H1 (cell line): Measurements from ENCODE around the gene NAIF1. TPM values are rescaled to one million over a fixed set of nuclear protein-coding genes. Genes with fewer than 3 reads are reported as not detected.

Source experiments
- CTCF ChIA-PET: fragments of 300-600 bp; sonication (Branson Sonifier 250); formaldehyde crosslinking; loops from one replicate; lab custom pipeline; 2021; ENCODE audit not compliant: partially characterized antibody; lab: Charles Lee
- POLR2A ChIA-PET: fragments of 300-600 bp; sonication (Branson Sonifier 250); formaldehyde crosslinking; loops from one replicate; lab custom pipeline; 2021; ENCODE audit warnings: inconsistent platforms; ENCODE audit not compliant: partially characterized antibody; lab: Charles Lee
- DNase-seq, 2 experiments: peaks; one replicate each; pipeline versions ENCODE4 v3.0.0 to v3.0.0-alpha.2; 2010 to 2022; ENCODE audit warnings: low spot score in 2 of 2, low read depth in 1 of 2, mixed read lengths in 1 of 2
- FAIRE-seq: peaks from 2 replicates; lab custom pipeline; 2011; peaks lifted over from hg19 to GRCh38; lab: Jason Lieb, UNC
- H2AFZ ChIP-seq: 2 replicates; pipeline ENCODE4 v1.8.1; 2012; ENCODE audit warnings: low read length, inconsistent platforms
- H2AK5ac ChIP-seq: 2 replicates; pipeline ENCODE4 v1.6.1; 2013; ENCODE audit warnings: low read depth, low read length
- H2BK120ac ChIP-seq: replicated peaks from 2 replicates; pipeline ENCODE3; 2013; ENCODE audit warnings: low read depth, low read length, inconsistent platforms
- H2BK12ac ChIP-seq: 2 replicates; pipeline ENCODE4 v1.6.1; 2013; ENCODE audit warnings: low read depth, low read length
- H2BK15ac ChIP-seq: 2 replicates; pipeline ENCODE4 v1.6.1; 2013; ENCODE audit warnings: low read length
- H2BK20ac ChIP-seq: 2 replicates; pipeline ENCODE4 v1.6.1; 2013; ENCODE audit warnings: low read length
- H2BK5ac ChIP-seq: 2 replicates; pipeline ENCODE4 v1.6.1; 2013; ENCODE audit warnings: low read depth, low read length
- H3K14ac ChIP-seq: 2 replicates; pipeline ENCODE4 v1.6.1; 2013; ENCODE audit warnings: inconsistent platforms; ENCODE audit not compliant: insufficient read length
- H3K18ac ChIP-seq: 2 replicates; pipeline ENCODE4 v1.6.1; 2013; ENCODE audit warnings: low read length; ENCODE audit errors: extremely low read depth
- H3K23ac ChIP-seq: 2 replicates; pipeline ENCODE4 v1.6.1; 2013; ENCODE audit warnings: inconsistent platforms; ENCODE audit not compliant: insufficient read length
- H3K23me2 ChIP-seq: 2 replicates; pipeline ENCODE4 v1.6.1; 2013; ENCODE audit warnings: low read depth, low read length
- H3K27ac ChIP-seq: 2 replicates; pipeline ENCODE4 v1.6.1; 2011; ENCODE audit warnings: low read depth, low read length, inconsistent platforms
- H3K27me3 ChIP-seq, 4 experiments: replicated peaks in 1 of 4; 1 replicate in 1 of 4; 2 replicates in 3 of 4; pipeline versions ENCODE4 v1.6.1 to v1.8.1; 2011 to 2013; ENCODE audit warnings: low read length in 3 of 4, mild to moderate bottlenecking in 3 of 4, inconsistent platforms in 2 of 4, mixed read lengths in 2 of 4, moderate library complexity in 1 of 4; ENCODE audit not compliant: control insufficient read depth in 3 of 4, insufficient read depth in 3 of 4; ENCODE audit errors: extremely low read depth in 1 of 4
- H3K36me3 ChIP-seq, 4 experiments: 2 replicates each; pipeline versions ENCODE4 v1.6.1 to v1.8.1; 2011 to 2013; ENCODE audit warnings: mild to moderate bottlenecking in 4 of 4, low read length in 3 of 4, moderate library complexity in 2 of 4, control low read depth in 1 of 4, inconsistent platforms in 1 of 4; ENCODE audit not compliant: insufficient read depth in 4 of 4, control insufficient read depth in 2 of 4
- H3K4ac ChIP-seq: replicated peaks from 2 replicates; pipeline ENCODE3; 2013; ENCODE audit warnings: low read length, low read depth, mixed read lengths, inconsistent platforms; ENCODE audit not compliant: insufficient read length
- H3K4me1 ChIP-seq, 4 experiments: replicated peaks in 1 of 4; 1 replicate in 1 of 4; 2 replicates in 3 of 4; pipeline versions ENCODE4 v1.6.1 to v1.8.1; 2011 to 2013; ENCODE audit warnings: low read length in 3 of 4, inconsistent platforms in 2 of 4, mixed read lengths in 1 of 4; ENCODE audit not compliant: insufficient read depth in 4 of 4, control insufficient read depth in 3 of 4
- H3K4me2 ChIP-seq, 2 experiments: 2 replicates each; pipeline versions ENCODE4 v1.6.1 to v1.8.1; 2011 to 2013; ENCODE audit warnings: low read depth in 2 of 2, low read length in 2 of 2, control low read depth in 1 of 2, inconsistent platforms in 1 of 2, mild to moderate bottlenecking in 1 of 2; ENCODE audit not compliant: insufficient read depth in 1 of 2
- H3K4me3 ChIP-seq, 4 experiments: fragments of 200-600, 300-600 bp in 1 of 4; sonication (generic), shearing (Covaris generic), sonication (Bioruptor Twin) in 1 of 4; 2 replicates each; pipeline versions ENCODE4 v1.5.1 to v1.8.1; 2011 to 2016; ENCODE audit warnings: low read length in 4 of 4, low read depth in 3 of 4, control low read depth in 2 of 4, inconsistent platforms in 2 of 4, mild to moderate bottlenecking in 2 of 4, mixed read lengths in 1 of 4, moderate library complexity in 1 of 4; ENCODE audit not compliant: insufficient read depth in 2 of 4; ENCODE audit errors: extremely low read depth in 1 of 4
- H3K56ac ChIP-seq: replicated peaks from 2 replicates; pipeline ENCODE3; 2013; ENCODE audit warnings: low read depth, mild to moderate bottlenecking, mixed read lengths, low read length, inconsistent platforms; ENCODE audit not compliant: insufficient read length
- H3K79me1 ChIP-seq: 2 replicates; pipeline ENCODE4 v1.6.1; 2013; ENCODE audit warnings: low read depth, low read length, control low read depth
- H3K79me2 ChIP-seq, 2 experiments: 2 replicates each; pipeline versions ENCODE4 v1.6.1 to v1.8.1; 2012 to 2013; ENCODE audit warnings: low read length in 2 of 2, mild to moderate bottlenecking in 2 of 2, inconsistent platforms in 1 of 2; ENCODE audit not compliant: insufficient read depth in 2 of 2, control insufficient read depth in 1 of 2
- H3K9ac ChIP-seq, 4 experiments: replicated peaks in 1 of 4; 1 replicate in 1 of 4; 2 replicates in 3 of 4; pipeline versions ENCODE4 v1.6.1 to v1.8.1; 2011 to 2013; ENCODE audit warnings: low read depth in 3 of 4, low read length in 3 of 4, control low read depth in 2 of 4, mild to moderate bottlenecking in 2 of 4, moderate library complexity in 2 of 4, inconsistent platforms in 1 of 4; ENCODE audit errors: extremely low read depth in 1 of 4
- H3K9me3 ChIP-seq, 2 experiments: 2 replicates each; pipeline versions ENCODE4 v1.6.1 to v1.8.1; 2012 to 2013; ENCODE audit warnings: mild to moderate bottlenecking in 2 of 2, moderate library complexity in 2 of 2, control low read depth in 1 of 2, inconsistent platforms in 1 of 2, low read depth in 1 of 2, low read length in 1 of 2, mixed read lengths in 1 of 2; ENCODE audit not compliant: insufficient read depth in 2 of 2
- H4K20me1 ChIP-seq, 2 experiments: replicated peaks in 1 of 2; 2 replicates each; pipeline versions ENCODE3 to v1.8.1; 2011 to 2013; ENCODE audit warnings: inconsistent platforms in 2 of 2, low read length in 2 of 2, mild to moderate bottlenecking in 1 of 2; ENCODE audit not compliant: insufficient read depth in 2 of 2, control insufficient read depth in 1 of 2
- H4K5ac ChIP-seq: 2 replicates; pipeline ENCODE4 v1.6.1; 2013; ENCODE audit warnings: low read length, low read depth, mixed read lengths, inconsistent platforms; ENCODE audit not compliant: insufficient read length
- H4K8ac ChIP-seq: 2 replicates; pipeline ENCODE4 v1.8.0; 2013; ENCODE audit warnings: mild to moderate bottlenecking, moderate library complexity, low read length, inconsistent platforms; ENCODE audit not compliant: insufficient read depth; ENCODE audit errors: extremely low read depth
- H4K91ac ChIP-seq: replicated peaks from 2 replicates; pipeline ENCODE3; 2013; ENCODE audit warnings: low read length, mixed read lengths, inconsistent platforms; ENCODE audit not compliant: insufficient read length
- CBX5 ChIP-seq: fragments of 300-800, 300-1000 bp; sonication (generic); IDR thresholded peaks from 2 replicates; pipeline ENCODE4 v1.7.1; 2016; ENCODE audit warnings: antibody characterized with exemption, low read length, low read depth
- EGR1 ChIP-seq: IDR thresholded peaks from 2 replicates; pipeline ENCODE4 v1.6.1; 2011; ENCODE audit warnings: low read depth, low read length, borderline replicate concordance
- FOSL1 ChIP-seq: IDR thresholded peaks from 2 replicates; pipeline ENCODE4 v1.6.1; 2011; ENCODE audit warnings: mild to moderate bottlenecking, low read depth, low read length, moderate library complexity; ENCODE audit not compliant: insufficient read depth
- JUN ChIP-seq: IDR thresholded peaks from 2 replicates; pipeline ENCODE4 v1.6.1; 2011; ENCODE audit warnings: low read depth, mild to moderate bottlenecking, improper control_type of control experiment, low read length
- SIRT6 ChIP-seq: IDR thresholded peaks from one replicate; pipeline ENCODE4 v1.7.1; 2012; ENCODE audit warnings: low read length, inconsistent platforms
- SRF ChIP-seq: IDR thresholded peaks from 2 replicates; pipeline ENCODE4 v1.6.1; 2011; ENCODE audit warnings: mild to moderate bottlenecking, low read depth, low read length, moderate library complexity
- WGBS, 2 experiments: shearing (Covaris generic) in 1 of 2; methylation state at CpG; one replicate each; pipeline versions ENCODE4 v1.1.6 to v1.1.7; 2013 to 2015; ENCODE audit warnings: low lambda C conversion rate in 2 of 2, mixed read lengths in 2 of 2, inconsistent platforms in 1 of 2, low coverage in 1 of 2, missing lambda C conversion rate in 1 of 2; ENCODE audit not compliant: insufficient replicate concordance in 2 of 2, insufficient coverage in 1 of 2, insufficient read length in 1 of 2; ENCODE audit errors: extremely low coverage in 1 of 2, missing lambda C conversion rate in 1 of 2; 5-methylcytosine and 5-hydroxymethylcytosine counted together
- polyA plus RNA-seq, 7 experiments: library from polyadenylated mRNA; depleted of rRNA in 3 of 7; stranded (reverse) in 5 of 7; unstranded in 2 of 7; fragments of >200 nt in 5 of 7; fragments of 200-250 nt in 2 of 7; gene quantifications; 1 replicate in 5 of 7; 2 replicates in 1 of 7; 4 replicates in 1 of 7; pipeline versions ENCODE4 v1.2.1 to v1.2.3, GENCODE V29; 2011 to 2013; ENCODE audit warnings: missing spikeins in 2 of 7, mixed read lengths in 2 of 7
- total RNA-seq: library from RNA; stranded (reverse); fragmentation: NEBNext Ultra II Directional; extraction: Animal tissue kit (Norgen Biotek cat#: 25700); gene quantifications from 2 replicates; pipeline ENCODE4 v1.2.1, GENCODE V29; 2021

NAIF1 gene
- total and polyA plus RNA-seq, 2 of the 8 experiments (the other 6 are each of a cell fraction or from before 2014, with no cell fraction given) = 8.7 to 9.0 TPM

DNA sequence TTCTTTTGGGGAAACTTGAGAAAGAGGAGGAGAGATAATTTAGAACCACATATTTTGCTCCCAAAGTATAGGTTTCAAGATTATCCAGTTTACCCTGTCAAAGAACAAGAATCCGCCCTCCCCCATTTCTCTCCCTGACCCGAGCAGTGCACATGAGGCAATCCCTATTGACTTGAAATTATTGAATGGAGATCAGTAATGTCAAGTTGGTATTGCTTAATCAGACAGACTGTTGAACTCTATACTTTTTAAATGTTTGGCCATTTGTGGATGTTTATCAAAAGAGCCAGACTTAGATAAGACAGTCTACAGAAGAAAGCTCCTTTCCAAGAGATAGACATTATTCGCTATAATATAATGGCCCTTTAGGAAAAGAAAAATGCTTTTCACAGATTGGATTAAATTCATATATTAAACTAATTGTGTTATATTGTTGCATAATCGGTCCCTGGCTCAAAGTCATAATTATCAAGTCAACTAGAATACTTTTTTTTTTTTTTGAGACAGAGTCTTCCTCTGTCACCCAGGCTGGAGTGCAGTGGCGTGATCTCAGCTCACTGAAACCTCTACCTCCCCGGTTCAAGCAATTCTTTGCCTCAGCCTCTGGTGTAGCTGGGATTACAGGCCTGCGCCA, 6.2 kb upstream of the NAIF1 start:
- Histone ChIP-seq H3K79me2 (peaks cover 0 to 51% of the 10 kb centered on the region in 2 experiments; a peak in 2 of 4 replicates), H3K4me1 (peaks cover 5 to 12% (median 6%) of the 10 kb centered on the region in 4 experiments; a peak in 6 of 7 replicates), H3K14ac (no peak overlapping the region), H2BK5ac (no peak overlapping the region), H2AK5ac (no peak overlapping the region), H4K5ac (no peak overlapping the region), H3K4ac (no peak overlapping the region), H3K56ac (no peak overlapping the region), H4K8ac (no peak overlapping the region), H3K4me2 (no peak overlapping the region), H4K20me1 (peaks cover 0 to 4% of the 10 kb centered on the region in 2 experiments), H2BK15ac (no peak overlapping the region), H2AFZ (no peak overlapping the region), H2BK120ac (no peak overlapping the region), H4K91ac (no peak overlapping the region), H3K27me3 (no peaks in the 10 kb centered on the region; a peak in 1 of 7 replicates), H3K36me3 (no peaks in the 10 kb centered on the region), H3K9ac (no peak overlapping the region), H3K9me3 (no peaks in the 10 kb centered on the region), H2BK20ac (no peak overlapping the region), H3K23me2 (peaks cover 6% of the 10 kb centered on the region; the same call in 1 of the 2 replicates), H3K79me1 (peaks cover 4% of the 10 kb centered on the region), H3K4me3 (no peak overlapping the region), H3K18ac (no peak overlapping the region), H2BK12ac (no peak overlapping the region), H3K27ac (no peak overlapping the region), H3K23ac (no peak overlapping the region)
- TF ChIP-seq CBX5 = no peak
- no peak for TF ChIP-seq EGR1
- TF ChIP-seq FOSL1 = no peak
- TF ChIP-seq JUN = no peak
- no peak for TF ChIP-seq SIRT6
- no peak for TF ChIP-seq SRF
- ChIA-PET POLR2A (interaction anchor here (0.7 to 2.8 kb wide), 3 partner anchors 17 to 623 kb away, joined by 3 to 12 read pairs (median 5); no protein-coding TSS in a partner anchor), CTCF (interaction anchor here (0.7 to 3.1 kb wide), 13 partner anchors 9 to 384 kb away, joined by 3 to 12 read pairs (median 5); no protein-coding TSS in a partner anchor)
- no peak for FAIRE-seq
- 91% methylated on average over 7 of the region's 7 CpGs; no CpG with 5 or more reads in 1 of the 2 experiments for WGBS, 2 experiments
- no peak for DNase-seq
